Mucosa of stomach (tissue), 1 donor: ENCODE data around the gene EFNB2.

Experiments used
- H3K27me3 ChIP-seq: one replicate; pipeline ENCODE4 v1.7.0; 2013; ENCODE audit warnings: mild to moderate bottlenecking, low read length; ENCODE audit not compliant: control insufficient read depth, insufficient read depth
- H3K36me3 ChIP-seq: one replicate; pipeline ENCODE4 v1.7.0; 2013; ENCODE audit warnings: low read length; ENCODE audit not compliant: control insufficient read depth, insufficient read depth
- H3K4me1 ChIP-seq: one replicate; pipeline ENCODE4 v1.7.0; 2013; ENCODE audit warnings: mild to moderate bottlenecking, low read length; ENCODE audit not compliant: control insufficient read depth, insufficient read depth
- H3K4me3 ChIP-seq: one replicate; pipeline ENCODE4 v1.7.0; 2013; ENCODE audit warnings: low read length
- H3K9ac ChIP-seq: one replicate; pipeline ENCODE4 v1.7.0; 2013; ENCODE audit warnings: mild to moderate bottlenecking, low read length, moderate library complexity
- H3K9me3 ChIP-seq: one replicate; pipeline ENCODE4 v1.7.0; 2013; ENCODE audit warnings: mild to moderate bottlenecking, low read length, moderate library complexity; ENCODE audit not compliant: control insufficient read depth
- donor health status: Pancreatic carcinoma.

Gene EFNB2

GRCh38 chr13:106537521-106537920 lies 2.1 kb upstream of the EFNB2 start:
- H3K4me3 ChIP-seq = no peak overlapping the region
- no peaks in the 10 kb centered on the region for H3K9me3 ChIP-seq
- H3K9ac ChIP-seq = no peak overlapping the region
- H3K4me1 ChIP-seq = no peaks in the 10 kb centered on the region
- H3K27me3 ChIP-seq = no peaks in the 10 kb centered on the region
- no peaks in the 10 kb centered on the region for H3K36me3 ChIP-seq

- no peaks in the 10 kb centered on the region for H3K9me3 ChIP-seq
- peak overlapping the region; percentile 90 for H3K4me3 ChIP-seq
- H3K9ac ChIP-seq = peak overlapping the region; percentile 49
- H3K4me1 ChIP-seq = no peaks in the 10 kb centered on the region
- no peaks in the 10 kb centered on the region for H3K27me3 ChIP-seq
- no peaks in the 10 kb centered on the region for H3K36me3 ChIP-seq
Measured at GRCh38 chr13:106536244-106537034, 977 bp upstream of the EFNB2 start.

DNA sequence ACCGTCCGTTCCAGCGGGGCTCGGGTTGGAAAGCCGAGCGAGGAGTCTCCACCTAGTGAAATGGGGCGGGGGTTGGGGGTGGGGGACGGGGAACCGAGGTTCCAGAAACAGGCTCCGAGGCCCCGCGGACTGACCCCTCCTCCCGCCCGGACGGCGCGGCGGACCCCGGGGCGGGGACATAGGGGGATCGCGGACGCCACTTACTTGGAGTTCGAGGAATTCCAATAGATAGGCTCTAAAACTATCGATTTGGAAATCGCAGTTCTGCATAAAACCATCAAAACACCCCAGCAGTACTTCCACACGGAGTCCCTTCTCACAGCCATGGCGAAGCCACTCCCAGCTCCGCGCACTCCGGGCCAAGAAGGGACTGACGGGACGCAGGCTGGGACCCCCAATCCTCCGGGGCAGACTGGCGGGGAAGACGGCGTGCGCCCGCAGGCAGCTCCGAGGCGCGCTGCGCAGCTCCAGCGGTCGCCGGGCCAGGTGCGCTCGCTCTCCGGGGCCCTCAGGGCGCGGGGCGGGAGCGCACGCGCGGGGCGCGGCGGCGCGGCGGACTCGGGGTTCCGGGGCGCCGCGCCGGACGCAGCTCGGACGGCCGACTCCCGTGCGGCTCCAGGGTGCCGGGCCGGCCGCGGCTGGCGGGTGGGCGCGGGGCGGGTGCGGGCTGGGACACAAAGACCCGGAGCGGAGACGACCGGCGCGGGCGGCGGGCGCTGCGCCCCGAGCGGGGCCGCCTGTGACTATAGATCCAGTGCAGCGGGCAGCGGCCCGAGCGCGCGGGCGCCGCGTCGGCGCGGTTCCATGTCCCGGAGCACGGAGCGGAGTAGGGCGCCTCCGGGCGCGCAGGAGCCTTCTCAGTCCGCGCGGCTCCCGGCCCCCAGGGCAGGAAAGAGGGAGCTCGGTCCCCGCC lies 567 bp downstream of the EFNB2 start:
- Histone ChIP-seq H3K36me3 (no peaks in the 10 kb centered on the region), H3K4me3 (peak overlapping the region; percentile 62), H3K9me3 (no peaks in the 10 kb centered on the region), H3K9ac (peak overlapping the region; percentile 93), H3K4me1 (peaks cover 12% of the 10 kb centered on the region), H3K27me3 (no peaks in the 10 kb centered on the region)

GRCh38 chr13:106533943-106534638 lies 1.4 kb downstream of the EFNB2 start:
- peaks cover 20% of the 10 kb centered on the region for H3K4me1 ChIP-seq
- no peaks in the 10 kb centered on the region for H3K36me3 ChIP-seq
- no peaks in the 10 kb centered on the region for H3K9me3 ChIP-seq
- peak overlapping the region; percentile 93 for H3K9ac ChIP-seq
- H3K4me3 ChIP-seq = peak overlapping the region; percentile 62
- H3K27me3 ChIP-seq = no peaks in the 10 kb centered on the region

DNA sequence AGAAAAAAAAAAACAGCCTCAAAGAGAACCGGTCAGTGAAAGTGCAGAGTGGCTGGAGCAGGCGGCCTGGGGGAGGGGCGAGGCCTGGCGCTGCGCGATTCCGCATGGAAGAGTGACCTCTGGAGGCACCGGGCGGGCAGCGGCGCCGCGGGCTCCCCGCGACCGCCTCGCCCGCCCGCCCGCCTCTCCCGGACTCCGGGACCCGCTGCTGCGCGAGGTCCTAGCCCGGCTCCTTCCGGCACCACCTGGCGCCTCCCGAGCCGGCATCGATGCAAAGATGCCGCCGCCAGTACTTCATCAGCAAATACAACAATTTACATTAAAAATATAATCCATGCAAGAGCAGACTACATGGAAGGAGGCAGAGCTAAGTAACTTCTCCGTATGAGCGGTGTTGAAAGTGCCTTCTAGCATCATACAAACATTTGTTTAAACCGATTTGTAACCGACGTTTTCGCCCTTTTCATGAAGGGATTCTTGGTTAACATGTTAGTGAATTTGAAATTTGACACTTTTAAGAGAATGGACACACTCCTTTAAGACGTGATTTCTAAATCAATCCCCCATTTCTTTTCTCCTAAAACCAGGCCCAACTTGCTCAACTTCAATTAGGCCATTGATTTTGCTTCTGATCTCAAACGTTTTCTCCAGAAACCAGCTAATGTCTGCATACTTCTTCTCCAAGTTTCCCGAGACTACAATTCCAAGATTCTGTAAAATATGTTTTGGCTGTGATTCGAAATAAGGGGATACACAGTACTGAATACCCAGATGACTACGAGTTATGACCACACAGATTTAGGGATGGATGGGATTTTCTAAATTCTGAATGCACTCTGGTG lies 2.1 kb downstream of the EFNB2 start:
- H3K9me3 ChIP-seq = no peaks in the 10 kb centered on the region
- peaks cover 28% of the 10 kb centered on the region for H3K4me1 ChIP-seq
- no peaks in the 10 kb centered on the region for H3K27me3 ChIP-seq
- H3K36me3 ChIP-seq = no peaks in the 10 kb centered on the region
- H3K9ac ChIP-seq = peak overlapping the region; percentile 93
- peak overlapping the region; percentile 62 for H3K4me3 ChIP-seq

DNA sequence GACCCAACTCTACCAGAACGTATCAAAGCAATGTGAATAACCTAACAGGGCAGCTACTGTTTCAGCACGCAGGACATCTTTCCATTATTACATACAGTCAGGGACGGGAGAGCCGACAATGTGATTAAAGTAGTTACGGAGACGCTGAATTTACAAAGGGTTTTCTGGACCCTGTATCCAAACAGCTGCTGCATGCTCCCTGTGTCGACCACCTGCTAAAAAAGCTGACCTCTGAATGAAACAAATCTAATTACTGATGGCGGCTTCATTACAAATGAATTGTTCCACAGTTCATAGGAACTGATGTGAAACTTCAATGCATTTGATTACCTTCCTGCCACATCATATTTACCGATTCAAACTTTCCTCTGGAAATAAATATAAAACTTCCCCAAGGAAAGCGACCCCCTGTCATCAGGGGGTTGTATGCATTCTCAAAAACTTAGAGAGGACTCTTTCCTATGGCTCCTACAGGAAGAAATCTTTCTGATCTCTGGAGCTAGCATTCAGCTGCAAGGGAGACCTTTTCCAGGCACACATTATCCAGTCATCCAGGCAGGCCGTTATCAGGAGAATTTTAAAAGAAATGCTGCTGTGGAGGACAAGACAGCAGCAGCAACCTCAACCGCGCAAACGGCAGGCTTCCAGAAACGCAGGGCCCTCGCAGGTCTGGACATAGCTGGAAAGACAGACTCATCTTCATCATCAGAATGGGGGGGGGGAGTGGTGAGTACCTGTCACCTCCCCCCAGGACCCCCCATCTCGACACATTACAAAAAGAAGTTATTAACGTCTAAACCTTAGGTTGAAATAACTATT lies 3.1 kb downstream of the EFNB2 start:
- Histone ChIP-seq H3K9me3 (no peaks in the 10 kb centered on the region), H3K4me1 (peaks cover 38% of the 10 kb centered on the region), H3K27me3 (no peaks in the 10 kb centered on the region), H3K4me3 (peak overlapping the region; percentile 62), H3K9ac (peak overlapping the region; percentile 93), H3K36me3 (no peaks in the 10 kb centered on the region)

DNA sequence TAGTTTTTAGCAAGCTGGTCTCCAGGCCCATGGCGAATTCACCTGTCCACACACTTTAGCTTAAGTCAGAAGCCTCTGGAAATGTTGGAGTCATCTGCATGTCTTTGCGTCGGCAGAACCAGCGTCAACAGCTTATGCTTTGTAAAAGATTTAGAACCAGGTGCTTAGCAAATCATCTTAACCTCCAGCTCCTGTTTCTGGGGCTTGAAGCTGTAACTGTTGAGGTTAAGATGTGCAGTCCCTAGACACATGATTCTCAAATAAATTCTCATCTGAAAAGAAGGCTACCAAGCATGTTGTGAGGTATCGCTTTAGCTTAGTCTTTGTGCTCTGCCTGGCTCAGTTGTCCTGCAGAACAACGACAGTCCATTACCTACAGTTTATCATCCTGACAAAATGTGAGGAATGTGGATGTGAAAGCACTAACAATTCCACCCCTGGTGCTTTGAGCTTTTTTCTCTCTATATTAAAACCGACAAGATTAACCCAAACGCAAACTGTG lies 4.4 kb downstream of the EFNB2 start:
- Histone ChIP-seq H3K27me3 (no peaks in the 10 kb centered on the region), H3K4me1 (peaks cover 46% of the 10 kb centered on the region), H3K36me3 (no peaks in the 10 kb centered on the region), H3K9me3 (no peaks in the 10 kb centered on the region), H3K4me3 (no peak overlapping the region), H3K9ac (peak overlapping the region; percentile 16)

DNA sequence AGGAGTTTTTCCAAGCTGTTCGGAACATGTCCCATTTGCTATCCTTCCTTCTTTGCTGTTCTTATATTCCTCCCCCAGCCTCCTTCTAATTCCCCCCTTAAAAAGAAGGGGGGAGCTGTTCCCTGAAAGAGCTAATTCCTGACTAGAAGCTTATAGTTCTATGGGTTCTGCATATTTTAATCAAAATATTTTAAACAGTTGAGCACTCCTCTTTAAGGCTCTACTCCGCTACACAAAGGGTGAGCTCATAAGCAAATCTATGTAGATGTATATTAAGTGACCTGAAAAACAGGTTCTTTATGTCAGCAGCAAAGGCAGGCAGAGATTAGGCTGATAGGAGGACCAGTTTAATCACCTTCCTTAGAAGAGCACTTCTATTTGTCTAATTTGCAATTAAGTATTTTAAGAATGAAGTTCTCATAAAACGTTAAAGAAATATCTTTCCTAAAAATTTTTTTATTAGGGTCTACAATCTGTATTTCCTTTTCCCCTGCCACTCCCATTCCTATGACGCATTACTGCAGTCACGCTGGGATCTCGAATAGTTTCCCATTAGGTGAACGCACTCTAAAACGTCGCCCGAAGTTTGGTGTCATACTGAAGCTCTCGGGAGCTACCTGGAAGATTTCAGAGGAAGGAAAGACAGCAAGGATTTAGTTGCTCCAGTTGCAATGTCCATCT lies 5.2 kb downstream of the EFNB2 start:
- Histone ChIP-seq H3K9ac (peak overlapping the region; percentile 48), H3K27me3 (no peaks in the 10 kb centered on the region), H3K4me3 (no peak overlapping the region), H3K4me1 (peaks cover 53% of the 10 kb centered on the region), H3K36me3 (no peaks in the 10 kb centered on the region), H3K9me3 (no peaks in the 10 kb centered on the region)

DNA sequence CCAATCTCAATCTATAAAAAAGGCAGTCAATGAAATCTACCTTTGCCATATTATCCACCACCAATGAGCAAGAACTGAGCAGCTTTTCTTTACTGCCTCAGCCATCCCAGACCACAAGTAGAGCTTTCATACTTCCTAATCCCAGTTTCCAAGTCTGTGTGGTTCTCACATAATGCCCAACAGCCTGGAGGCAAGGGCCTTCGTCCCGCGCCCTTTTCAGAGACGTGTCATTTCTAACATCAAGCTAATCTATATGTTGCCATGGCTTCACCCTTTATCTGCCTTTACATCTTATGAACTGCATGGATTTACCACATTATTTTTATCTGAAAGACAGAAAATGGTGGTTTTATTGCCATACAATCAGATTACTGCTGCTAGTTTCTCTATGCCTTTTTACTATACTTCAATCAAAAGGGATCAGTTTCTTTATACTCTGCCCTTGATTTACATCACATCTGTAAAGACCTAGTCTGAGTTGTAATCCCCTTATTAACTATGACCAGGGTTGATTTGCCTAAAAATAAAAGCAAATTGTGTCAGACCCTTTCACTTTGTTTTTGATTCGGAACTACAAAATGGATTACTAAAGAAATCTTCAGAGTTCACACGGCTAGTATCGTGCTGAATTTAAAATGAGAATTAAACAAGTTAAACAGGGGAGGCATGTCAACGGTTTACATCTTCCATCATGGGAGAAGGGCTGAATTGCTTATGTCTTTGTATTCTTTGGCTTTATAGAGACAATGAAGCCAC lies 5.9 kb downstream of the EFNB2 start:
- H3K9me3 ChIP-seq = no peaks in the 10 kb centered on the region
- no peaks in the 10 kb centered on the region for H3K27me3 ChIP-seq
- peak overlapping the region; percentile 48 for H3K9ac ChIP-seq
- H3K4me3 ChIP-seq = no peak overlapping the region
- peaks cover 60% of the 10 kb centered on the region for H3K4me1 ChIP-seq
- H3K36me3 ChIP-seq = no peaks in the 10 kb centered on the region
